Loucy (cell line): ENCODE results near the gene CALN1.

Source experiments
- EZH2phosphoT487 ChIP-seq: fragments of 200-600 bp; IDR thresholded peaks from 2 replicates; pipeline ENCODE4 v1.6.1; 2018; ENCODE audit warnings: antibody characterized with exemption, mild to moderate bottlenecking, moderate library complexity, borderline replicate concordance
- TF ChIP-seq, protein P1 (sequence below): fragments of 200-600 bp; sonication (generic); conservative IDR thresholded peaks from 2 replicates; pipeline ENCODE4 v1.5.1; 2014; ENCODE audit warnings: mild to moderate bottlenecking, antibody characterized with exemption, low read length

DNA sequence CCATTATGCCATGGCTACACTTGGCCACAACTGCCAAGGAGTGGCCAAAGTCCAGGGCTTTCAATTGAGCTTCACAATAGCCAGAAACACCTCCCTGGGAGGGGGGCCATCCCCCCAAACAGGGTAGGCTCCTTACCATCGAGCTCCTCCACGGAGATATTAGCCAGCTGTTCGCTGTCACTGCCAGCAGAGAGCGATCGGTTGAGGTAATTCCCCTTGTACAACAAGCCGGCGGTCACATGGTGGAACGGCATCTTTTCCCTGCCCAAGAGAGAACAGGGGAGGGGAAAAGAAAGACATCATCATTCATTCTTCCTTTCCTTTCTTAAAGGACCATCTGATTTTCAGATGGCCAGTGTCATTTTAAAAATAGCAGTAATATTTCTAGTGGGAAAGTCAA is 133.6 kb downstream of the CALN1 start:
- TF ChIP-seq, protein P1, sequence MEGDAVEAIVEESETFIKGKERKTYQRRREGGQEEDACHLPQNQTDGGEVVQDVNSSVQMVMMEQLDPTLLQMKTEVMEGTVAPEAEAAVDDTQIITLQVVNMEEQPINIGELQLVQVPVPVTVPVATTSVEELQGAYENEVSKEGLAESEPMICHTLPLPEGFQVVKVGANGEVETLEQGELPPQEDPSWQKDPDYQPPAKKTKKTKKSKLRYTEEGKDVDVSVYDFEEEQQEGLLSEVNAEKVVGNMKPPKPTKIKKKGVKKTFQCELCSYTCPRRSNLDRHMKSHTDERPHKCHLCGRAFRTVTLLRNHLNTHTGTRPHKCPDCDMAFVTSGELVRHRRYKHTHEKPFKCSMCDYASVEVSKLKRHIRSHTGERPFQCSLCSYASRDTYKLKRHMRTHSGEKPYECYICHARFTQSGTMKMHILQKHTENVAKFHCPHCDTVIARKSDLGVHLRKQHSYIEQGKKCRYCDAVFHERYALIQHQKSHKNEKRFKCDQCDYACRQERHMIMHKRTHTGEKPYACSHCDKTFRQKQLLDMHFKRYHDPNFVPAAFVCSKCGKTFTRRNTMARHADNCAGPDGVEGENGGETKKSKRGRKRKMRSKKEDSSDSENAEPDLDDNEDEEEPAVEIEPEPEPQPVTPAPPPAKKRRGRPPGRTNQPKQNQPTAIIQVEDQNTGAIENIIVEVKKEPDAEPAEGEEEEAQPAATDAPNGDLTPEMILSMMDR = no peak
- TF ChIP-seq EZH2phosphoT487 = no peak
